H9 (cell line): ENCODE measurements around the gene EHD2. TPM values are rescaled to one million over a fixed set of nuclear protein-coding genes. Genes with fewer than 3 reads are reported as not detected.

Experiments
- DNase-seq: peaks from one replicate; pipeline ENCODE4 v3.0.0-alpha.2; 2017
- H2AFZ ChIP-seq: one replicate; pipeline ENCODE4 v1.6.1; 2013; ENCODE audit warnings: mild to moderate bottlenecking, low read length, control low read depth, moderate library complexity
- H2AK5ac ChIP-seq: 2 replicates; pipeline ENCODE4 v1.6.1; 2013; ENCODE audit warnings: low read length, control low read depth, mixed read lengths; ENCODE audit not compliant: insufficient read length
- H2BK120ac ChIP-seq: one replicate; pipeline ENCODE4 v1.6.1; 2013; ENCODE audit warnings: low read depth, mild to moderate bottlenecking, low read length, control low read depth, inconsistent platforms; ENCODE audit not compliant: poor library complexity, severe bottlenecking
- H2BK12ac ChIP-seq: 2 replicates; pipeline ENCODE4 v1.6.1; 2013; ENCODE audit warnings: low read length, control low read depth, mixed read lengths, low read depth; ENCODE audit not compliant: insufficient read length
- H2BK15ac ChIP-seq: 2 replicates; pipeline ENCODE4 v1.6.1; 2013; ENCODE audit warnings: low read depth, low read length, control low read depth
- H2BK20ac ChIP-seq: one replicate; pipeline ENCODE4 v1.6.1; 2013; ENCODE audit warnings: low read depth, mild to moderate bottlenecking, low read length, control low read depth, inconsistent platforms; ENCODE audit not compliant: poor library complexity, severe bottlenecking
- H2BK5ac ChIP-seq: 2 replicates; pipeline ENCODE4 v1.6.1; 2013; ENCODE audit warnings: low read length, control low read depth, mixed read lengths; ENCODE audit not compliant: insufficient read length
- H3K14ac ChIP-seq: 2 replicates; pipeline ENCODE4 v1.6.1; 2013; ENCODE audit warnings: low read length, control low read depth; ENCODE audit not compliant: insufficient read depth
- H3K18ac ChIP-seq: 2 replicates; pipeline ENCODE4 v1.6.1; 2013; ENCODE audit warnings: low read depth, mild to moderate bottlenecking, mixed read lengths, low read length, control low read depth; ENCODE audit not compliant: insufficient read length
- H3K23ac ChIP-seq: 2 replicates; pipeline ENCODE4 v1.6.1; 2013; ENCODE audit warnings: low read length, control low read depth, mixed read lengths, low read depth; ENCODE audit not compliant: insufficient read length
- H3K23me2 ChIP-seq: 2 replicates; pipeline ENCODE4 v1.6.1; 2013; ENCODE audit warnings: low read depth, mild to moderate bottlenecking, mixed read lengths, low read length, control low read depth; ENCODE audit not compliant: insufficient read length, poor library complexity, severe bottlenecking
- H3K27ac ChIP-seq: 2 replicates; pipeline ENCODE4 v1.5.1; 2013; ENCODE audit warnings: low read length, control low read depth, mixed read lengths, low read depth; ENCODE audit not compliant: insufficient read length
- H3K27me3 ChIP-seq: 2 replicates; pipeline ENCODE4 v1.6.1; 2013; ENCODE audit warnings: low read length, control low read depth, inconsistent platforms; ENCODE audit not compliant: insufficient read depth
- H3K4ac ChIP-seq: 2 replicates; pipeline ENCODE4 v1.6.1; 2013; ENCODE audit warnings: low read depth, mild to moderate bottlenecking, control low read depth, inconsistent platforms, low read length, moderate library complexity
- H3K4me1 ChIP-seq: 2 replicates; pipeline ENCODE4 v1.6.1; 2013; ENCODE audit warnings: low read length, control low read depth, inconsistent platforms; ENCODE audit not compliant: insufficient read depth
- H3K4me2 ChIP-seq: 2 replicates; pipeline ENCODE4 v1.6.1; 2013; ENCODE audit warnings: low read length, control low read depth, mixed read lengths; ENCODE audit not compliant: insufficient read length, insufficient read depth
- H3K56ac ChIP-seq: 2 replicates; pipeline ENCODE4 v1.6.1; 2013; ENCODE audit warnings: low read depth, mild to moderate bottlenecking, mixed read lengths, low read length, control low read depth; ENCODE audit not compliant: insufficient read length
- H3K79me1 ChIP-seq: 2 replicates; pipeline ENCODE4 v1.6.1; 2013; ENCODE audit warnings: low read depth, mild to moderate bottlenecking, moderate library complexity, low read length, control low read depth, inconsistent platforms; ENCODE audit not compliant: insufficient read depth, poor library complexity, severe bottlenecking
- H3K79me2 ChIP-seq: 2 replicates; pipeline ENCODE4 v1.6.1; 2013; ENCODE audit warnings: low read length, control low read depth, inconsistent platforms; ENCODE audit not compliant: insufficient read depth
- H3K9ac ChIP-seq: 2 replicates; pipeline ENCODE4 v1.6.1; 2013; ENCODE audit warnings: low read length, control low read depth, mixed read lengths; ENCODE audit not compliant: insufficient read length; ENCODE audit errors: extremely low read depth
- H3K9me3 ChIP-seq: one replicate; pipeline ENCODE4 v1.6.1; 2013; ENCODE audit warnings: low read depth, low read length, inconsistent platforms; ENCODE audit not compliant: control insufficient read depth
- H3T11ph ChIP-seq: one replicate; pipeline ENCODE4 v1.6.1; 2013; ENCODE audit warnings: mild to moderate bottlenecking, low read length, control low read depth, inconsistent platforms
- H4K20me1 ChIP-seq: one replicate; pipeline ENCODE4 v1.6.1; 2013; ENCODE audit not compliant: control insufficient read depth, insufficient read length, insufficient read depth
- H4K5ac ChIP-seq: 2 replicates; pipeline ENCODE4 v1.6.1; 2013; ENCODE audit warnings: low read depth, mild to moderate bottlenecking, mixed read lengths, low read length, control low read depth; ENCODE audit not compliant: insufficient read length
- H4K8ac ChIP-seq: replicated peaks from 2 replicates; pipeline ENCODE4 v1.6.1; 2013; ENCODE audit warnings: low read length, control low read depth, mixed read lengths, low read depth; ENCODE audit not compliant: insufficient read length
- H4K91ac ChIP-seq: 2 replicates; pipeline ENCODE4 v1.6.1; 2013; ENCODE audit warnings: low read depth, mild to moderate bottlenecking, moderate library complexity, mixed read lengths, low read length, control low read depth; ENCODE audit not compliant: insufficient read length
- H3K27ac Mint-ChIP-seq, 3 experiments: 2 replicates in 2 of 3; 3 replicates in 1 of 3; pipeline ENCODE4 v1.8.0; 2020 to 2021; ENCODE audit warnings: mixed read lengths in 3 of 3, mild to moderate bottlenecking in 1 of 3, moderate library complexity in 1 of 3
- H3K27me3 Mint-ChIP-seq: 2 replicates; pipeline ENCODE4 v1.8.0; 2021; ENCODE audit warnings: low read depth, mild to moderate bottlenecking, moderate library complexity, mixed read lengths
- H3K36me3 Mint-ChIP-seq, 3 experiments: 2 replicates in 2 of 3; 3 replicates in 1 of 3; pipeline ENCODE4 v1.8.0; 2020 to 2021; ENCODE audit warnings: low read depth in 3 of 3, mixed read lengths in 3 of 3; ENCODE audit not compliant: insufficient read depth in 1 of 3
- H3K4me1 Mint-ChIP-seq, 2 experiments: 2 replicates each; pipeline ENCODE4 v1.8.0; 2020; ENCODE audit warnings: mixed read lengths in 2 of 2
- H3K4me3 Mint-ChIP-seq, 2 experiments: 2 replicates in 1 of 2; 3 replicates in 1 of 2; pipeline ENCODE4 v1.8.0; 2020 to 2021; ENCODE audit warnings: mild to moderate bottlenecking in 2 of 2, mixed read lengths in 2 of 2, moderate library complexity in 1 of 2
- H3K9me3 Mint-ChIP-seq, 2 experiments: 2 replicates in 1 of 2; 3 replicates in 1 of 2; pipeline ENCODE4 v1.8.0; 2020; ENCODE audit warnings: mild to moderate bottlenecking in 2 of 2, mixed read lengths in 2 of 2, moderate library complexity in 1 of 2
- WGBS: extraction: QIAGEN DNeasy Blood & Tissue Kit; methylation state at CpG from one replicate; pipeline ENCODE4 v1.1.7; 2013; ENCODE audit warnings: missing lambda C conversion rate, low lambda C conversion rate, mixed read lengths; ENCODE audit not compliant: insufficient read length; ENCODE audit errors: extremely low coverage; 5-methylcytosine and 5-hydroxymethylcytosine counted together
- total RNA-seq: library from RNA; stranded (reverse); gene quantifications from 2 replicates; pipeline ENCODE4 v1.2.1, GENCODE V29; 2021
- TF ChIP-seq, protein P1 (sequence below): fragments of 200-600 bp; sonication (generic); conservative IDR thresholded peaks from 3 replicates; pipeline ENCODE4 v1.8.0; 2021; ENCODE audit warnings: antibody characterized with exemption, mild to moderate bottlenecking

The EHD2 gene
- total RNA-seq, 1 experiment from 2014 or later = 19.7 TPM

DNA sequence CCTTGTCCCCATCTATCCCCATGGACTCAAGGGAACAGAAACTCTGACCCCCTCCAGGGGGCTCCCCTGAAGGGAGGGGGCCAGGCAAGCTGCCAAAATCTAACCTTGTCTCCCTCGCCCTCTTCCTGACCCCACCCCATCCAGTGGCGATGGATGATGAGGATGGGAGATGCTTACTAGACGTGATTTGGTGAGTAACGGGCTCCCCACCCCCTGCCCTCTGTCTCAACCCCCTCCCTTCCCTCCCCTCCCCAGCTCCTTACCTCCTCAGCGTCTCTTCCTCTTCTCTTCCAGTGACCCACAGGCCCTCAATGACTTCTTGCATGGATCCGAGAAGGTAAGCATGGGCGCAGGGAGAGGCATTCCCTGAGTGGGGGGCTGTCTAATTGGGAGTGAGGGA, 39.8 kb upstream of the EHD2 start:
- Histone ChIP-seq H2BK12ac (no peak overlapping the region), H3K4me1 (no peaks in the 10 kb centered on the region), H3K27me3 (no peaks in the 10 kb centered on the region), H2AK5ac (no peak overlapping the region), H4K5ac (no peak overlapping the region), H3K56ac (no peak overlapping the region), H3K23ac (no peak overlapping the region), H2BK5ac (no peak overlapping the region), H3K4me2 (no peak overlapping the region), H3K27ac (no peak overlapping the region), H4K91ac (no peak overlapping the region), H3K79me2 (no peaks in the 10 kb centered on the region), H2BK15ac (no peak overlapping the region), H4K8ac (no peak overlapping the region), H3K14ac (no peak overlapping the region), H3K23me2 (no peaks in the 10 kb centered on the region), H3K18ac (no peak overlapping the region), H2BK120ac (no peak overlapping the region), H3K4ac (no peak overlapping the region), H2AFZ (no peak overlapping the region), H3T11ph (no peak overlapping the region), H3K79me1 (no peaks in the 10 kb centered on the region), H3K9me3 (no peaks in the 10 kb centered on the region), H3K9ac (no peak overlapping the region), H4K20me1 (no peaks in the 10 kb centered on the region), H2BK20ac (no peak overlapping the region)
- H3K27me3 Mint-ChIP-seq = no peaks in the 10 kb centered on the region
- H3K9me3 Mint-ChIP-seq = no peaks in the 10 kb centered on the region
- DNase-seq = no peak
- H3K36me3 Mint-ChIP-seq = peaks cover 30 to 61% (median 35%) of the 10 kb centered on the region in 3 experiments
- WGBS = no CpG with 5 or more reads among the region's 7 CpGs
- TF ChIP-seq, protein P1, sequence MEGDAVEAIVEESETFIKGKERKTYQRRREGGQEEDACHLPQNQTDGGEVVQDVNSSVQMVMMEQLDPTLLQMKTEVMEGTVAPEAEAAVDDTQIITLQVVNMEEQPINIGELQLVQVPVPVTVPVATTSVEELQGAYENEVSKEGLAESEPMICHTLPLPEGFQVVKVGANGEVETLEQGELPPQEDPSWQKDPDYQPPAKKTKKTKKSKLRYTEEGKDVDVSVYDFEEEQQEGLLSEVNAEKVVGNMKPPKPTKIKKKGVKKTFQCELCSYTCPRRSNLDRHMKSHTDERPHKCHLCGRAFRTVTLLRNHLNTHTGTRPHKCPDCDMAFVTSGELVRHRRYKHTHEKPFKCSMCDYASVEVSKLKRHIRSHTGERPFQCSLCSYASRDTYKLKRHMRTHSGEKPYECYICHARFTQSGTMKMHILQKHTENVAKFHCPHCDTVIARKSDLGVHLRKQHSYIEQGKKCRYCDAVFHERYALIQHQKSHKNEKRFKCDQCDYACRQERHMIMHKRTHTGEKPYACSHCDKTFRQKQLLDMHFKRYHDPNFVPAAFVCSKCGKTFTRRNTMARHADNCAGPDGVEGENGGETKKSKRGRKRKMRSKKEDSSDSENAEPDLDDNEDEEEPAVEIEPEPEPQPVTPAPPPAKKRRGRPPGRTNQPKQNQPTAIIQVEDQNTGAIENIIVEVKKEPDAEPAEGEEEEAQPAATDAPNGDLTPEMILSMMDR = no peak
- H3K4me3 Mint-ChIP-seq = no peak overlapping the region
- peak overlapping the region in 1 of 3 experiments; percentile 11; a peak in 1 of 7 replicates for H3K27ac Mint-ChIP-seq
- H3K4me1 Mint-ChIP-seq = no peaks in the 10 kb centered on the region
